ENCODE results near the gene TAB2. TPM values are rescaled to one million over a fixed set of nuclear protein-coding genes. Genes with fewer than 3 reads are reported as not detected.

Gene TAB2
- total RNA-seq, 1 experiment from 2014 or later, result 56.2 TPM

- Histone ChIP-seq H4K91ac (ENCODE audit: insufficient read length, low read depth, low read length) (no peak overlapping the region), H3K4me2 (ENCODE audit: insufficient read depth, insufficient read length, low read length) (no peak overlapping the region), H3K27me3 (ENCODE audit: insufficient read depth, low read length) (no peaks in the 10 kb centered on the region), H3K9ac (ENCODE audit: extremely low read depth, insufficient read length, low read length) (no peak overlapping the region), H3T11ph (ENCODE audit: low read length) (no peak overlapping the region), H3K9me3 (ENCODE audit: control insufficient read depth, low read depth, low read length) (no peaks in the 10 kb centered on the region), H3K14ac (ENCODE audit: insufficient read depth, low read length) (no peak overlapping the region), H4K20me1 (ENCODE audit: control insufficient read depth, insufficient read depth, insufficient read length) (no peaks in the 10 kb centered on the region), H4K8ac (replicated peaks; ENCODE audit: insufficient read length, low read depth, low read length) (no peak overlapping the region), H3K4me1 (ENCODE audit: insufficient read depth, low read length) (0 out of 2 replicates have a peak, but pooled peaks cover 3% of the 10 kb centered on the region), H2BK20ac (ENCODE audit: low read depth, low read length, poor library complexity, severe bottlenecking) (no peak overlapping the region), H3K18ac (ENCODE audit: insufficient read length, low read depth, low read length) (no peak overlapping the region), H3K4ac (ENCODE audit: low read depth, low read length) (no peak overlapping the region), H2AFZ (ENCODE audit: low read length) (no peak overlapping the region), H2AK5ac (ENCODE audit: insufficient read length, low read length) (no peak overlapping the region), H3K79me2 (ENCODE audit: insufficient read depth, low read length) (no peaks in the 10 kb centered on the region), H3K27ac (ENCODE audit: insufficient read length, low read depth, low read length) (no peak overlapping the region), H2BK12ac (ENCODE audit: insufficient read length, low read depth, low read length) (no peak overlapping the region), H2BK120ac (ENCODE audit: low read depth, low read length, poor library complexity, severe bottlenecking) (no peak overlapping the region), H3K23ac (ENCODE audit: insufficient read length, low read depth, low read length) (no peak overlapping the region), H2BK15ac (ENCODE audit: low read depth, low read length) (no peak overlapping the region), H4K5ac (ENCODE audit: insufficient read length, low read depth, low read length) (no peak overlapping the region), H3K56ac (ENCODE audit: insufficient read length, low read depth, low read length) (no peak overlapping the region), H3K23me2 (ENCODE audit: insufficient read length, low read depth, low read length, poor library complexity, severe bottlenecking) (no peaks in the 10 kb centered on the region), H2BK5ac (ENCODE audit: insufficient read length, low read length) (no peak overlapping the region), H3K79me1 (ENCODE audit: insufficient read depth, low read depth, low read length, poor library complexity, severe bottlenecking) (no peaks in the 10 kb centered on the region)
- no peak for TF ChIP-seq CTCF (conservative IDR thresholded peaks at IDR 0.05)
- H3K27me3 Mint-ChIP-seq (ENCODE audit: low read depth), result 0 out of 2 replicates have a peak, but pooled peaks cover 3% of the 10 kb centered on the region
- H3K4me3 Mint-ChIP-seq, result no peak overlapping the region
- no peak for DNase-seq
- H3K9me3 Mint-ChIP-seq, result no peaks in the 10 kb centered on the region
- no CpG with 5 or more reads among the region's 1 CpG for WGBS (ENCODE audit: extremely low coverage, insufficient read length, low lambda C conversion rate)
- no peak overlapping the region for H3K27ac Mint-ChIP-seq
- no peaks in the 10 kb centered on the region for H3K36me3 Mint-ChIP-seq (ENCODE audit: insufficient read depth in 1 of 3, low read depth in 3 of 3)
- peaks cover 10 to 11% of the 10 kb centered on the region in 2 experiments for H3K4me1 Mint-ChIP-seq
Measured at GRCh38 chr6:149311766-149312165, 5.7 kb upstream of the TAB2 start.
